ENCODE measurements around the gene ADGRD1. TPM values are rescaled to one million over a fixed set of nuclear protein-coding genes. Genes with fewer than 3 reads are reported as not detected.
"Not testable (repeated sequence)": the region's sequence is repeated elsewhere in the genome, so short reads cannot be mapped to it uniquely, and the experiment has no call there.

ADGRD1 gene
- polyA plus RNA-seq, 3 donors, result 3.3 to 11.0 (median 10.3) TPM

DNA sequence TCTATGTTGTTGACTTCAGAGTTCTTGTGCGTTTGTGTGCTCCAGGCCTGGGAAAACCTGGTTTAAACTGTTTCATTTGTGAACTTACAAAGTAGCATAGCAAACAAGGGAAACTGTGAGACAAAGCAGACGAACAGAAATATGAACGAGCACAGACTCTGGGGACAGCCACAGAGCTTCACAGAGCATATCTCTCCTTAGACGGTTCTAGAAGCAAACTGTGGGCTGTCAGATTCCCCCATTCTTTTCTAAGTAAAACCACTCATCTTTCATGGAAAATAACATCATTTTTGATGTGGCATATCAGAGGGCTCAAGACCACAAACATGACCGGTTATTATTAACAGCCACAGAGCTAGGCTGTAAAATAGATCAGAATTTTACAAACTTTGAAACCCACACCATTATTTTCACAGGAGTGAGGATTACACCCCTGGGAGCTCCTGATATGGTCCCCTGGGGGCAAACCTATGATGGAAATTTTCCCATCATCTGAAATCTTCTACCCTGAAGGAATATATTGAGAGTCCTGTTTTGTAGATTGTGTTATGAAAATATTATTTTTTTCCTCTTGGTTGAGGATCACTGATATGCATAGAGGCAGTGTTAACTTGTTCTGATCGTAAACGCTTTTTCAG, 102.0 kb downstream of the ADGRD1 start:
- WGBS, 3 donors, result 65 to 77% (median 76%) methylated on average over 7 of the region's 7 CpGs

GRCh38 chr12:131056626-131057025, 102.9 kb downstream of the ADGRD1 start:
- WGBS, 3 donors, result 68 to 75% (median 74%) methylated on average over 10 of the region's 10 CpGs
- no peak overlapping the region for H3K27ac ChIP-seq (ENCODE audit: low read depth, low read length)

More for the DNA sequence above, 102.0 kb downstream of the ADGRD1 start:
- H3K27ac ChIP-seq (ENCODE audit: low read depth, low read length), result no peak overlapping the region

DNA sequence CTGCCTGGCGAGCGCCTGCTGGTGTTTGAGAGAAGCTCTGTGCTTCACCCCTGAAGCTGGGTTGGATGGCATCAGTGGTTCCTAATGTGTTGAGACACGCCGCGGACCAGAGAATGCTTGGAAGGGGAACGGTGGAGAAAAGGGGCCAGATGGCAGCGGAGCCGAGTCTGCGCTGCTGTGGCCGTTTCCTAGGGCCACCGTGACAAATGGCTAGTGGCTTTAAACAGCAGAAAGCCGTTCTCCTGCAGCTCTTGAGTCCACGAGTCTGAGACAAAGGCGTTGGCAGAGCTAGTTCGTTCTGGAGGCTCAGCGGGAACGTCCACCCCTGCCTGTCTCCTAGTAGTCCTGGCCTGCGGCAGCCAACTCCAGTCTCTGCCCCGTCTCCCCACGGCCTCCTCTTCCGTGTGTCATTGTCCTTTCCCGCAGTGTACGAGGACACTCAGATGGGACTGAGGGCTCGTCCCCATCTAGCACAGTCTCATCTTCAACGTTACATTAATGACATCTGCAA, 103.6 kb downstream of the ADGRD1 start:
- 88 to 93% (median 89%) methylated on average over 25 of the region's 25 CpGs for WGBS, 3 donors

GRCh38 chr12:131057722-131058515, 104.2 kb downstream of the ADGRD1 start:
- H3K27ac ChIP-seq (ENCODE audit: low read depth, low read length), result no peak overlapping the region
- 73 to 83% (median 82%) methylated on average over 11 of the region's 11 CpGs for WGBS, 3 donors

More for the DNA sequence above, 103.6 kb downstream of the ADGRD1 start:
- H3K27ac ChIP-seq (ENCODE audit: low read depth, low read length), result no peak overlapping the region

DNA sequence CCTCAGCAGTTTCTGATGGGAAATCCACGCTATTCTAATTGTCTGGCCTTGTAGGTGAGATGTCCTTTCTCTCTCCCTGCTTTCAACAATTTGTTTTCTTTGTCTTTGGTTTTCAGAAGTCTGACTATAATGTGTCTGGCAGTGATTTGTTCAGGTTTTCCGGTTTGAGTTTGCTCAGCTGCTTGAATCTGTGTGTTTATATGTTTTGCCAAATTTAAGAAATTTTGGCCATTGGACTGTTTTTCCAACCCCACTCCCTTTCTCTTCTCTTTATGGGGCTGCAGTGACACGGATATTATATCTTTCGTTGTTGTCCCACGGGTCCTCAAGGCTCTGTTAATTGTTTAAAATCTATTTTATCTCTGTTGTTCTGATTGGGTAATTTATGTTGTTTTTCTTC, 105.0 kb downstream of the ADGRD1 start:
- H3K27ac ChIP-seq (ENCODE audit: low read depth, low read length), result no peak overlapping the region
- WGBS, 3 donors, result 54 to 66% (median 60%) methylated on average over 5 of the region's 5 CpGs

DNA sequence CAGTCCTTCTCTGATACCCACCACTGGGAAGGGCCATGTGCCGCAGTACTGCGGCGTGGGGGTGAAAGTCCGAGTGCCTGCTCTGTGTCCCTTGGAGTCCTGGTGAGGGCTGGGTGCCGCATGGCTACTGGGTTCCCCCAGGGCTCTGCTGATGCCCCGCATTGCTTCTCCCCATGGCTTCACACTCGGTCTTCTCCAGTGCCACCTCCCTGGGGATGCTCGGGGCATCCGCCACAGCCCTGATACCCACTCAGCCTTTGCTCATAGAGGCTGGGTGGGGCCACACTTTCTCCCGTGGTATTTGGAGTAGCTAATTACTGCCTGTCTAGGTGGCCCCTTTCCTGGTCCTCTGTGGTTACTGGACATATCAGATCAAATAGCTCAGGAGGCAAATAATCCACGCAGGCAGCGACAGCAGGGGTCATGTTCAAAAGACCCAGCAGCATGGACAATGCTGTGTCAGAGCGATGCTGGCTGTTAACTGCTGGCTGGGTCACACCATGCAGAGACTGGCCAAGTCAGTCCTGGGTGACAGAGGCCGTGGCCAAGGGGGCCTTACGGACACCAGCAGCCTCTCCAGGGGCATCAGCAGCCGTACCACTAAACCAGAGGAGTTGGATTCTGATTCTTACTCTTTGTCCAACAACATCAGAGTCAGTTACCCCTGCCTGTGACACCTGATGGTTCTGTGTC, 106.5 kb downstream of the ADGRD1 start:
- no peak overlapping the region for H3K27ac ChIP-seq (ENCODE audit: low read depth, low read length)
- WGBS, 3 donors, result 91 to 94% (median 94%) methylated on average over 16 of the region's 16 CpGs

- no peak overlapping the region for H3K27ac ChIP-seq (ENCODE audit: low read depth, low read length)
- 81 to 89% (median 88%) methylated on average over 13 of the region's 13 CpGs for WGBS, 3 donors
Measured at GRCh38 chr12:131061041-131061806, 107.5 kb downstream of the ADGRD1 start.

DNA sequence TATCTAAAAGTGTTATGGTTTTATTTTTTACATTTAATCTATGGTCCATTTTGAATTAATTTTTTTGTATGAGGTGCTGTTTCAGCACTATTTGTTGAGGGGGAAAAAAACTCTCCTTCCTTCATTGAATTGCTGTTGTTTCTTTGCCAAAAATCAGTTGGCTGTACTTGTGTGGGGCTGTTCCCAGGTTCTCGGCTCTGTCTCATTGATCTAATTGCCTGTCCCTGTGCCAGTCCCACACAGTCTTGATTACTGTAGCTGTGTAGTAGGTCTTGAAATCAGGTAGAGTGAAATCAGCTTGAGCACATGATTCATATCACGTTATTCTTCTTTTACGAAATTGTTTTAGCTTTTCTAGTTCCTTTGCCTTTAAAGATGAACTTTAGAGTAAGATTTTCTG, 109.7 kb downstream of the ADGRD1 start:
- H3K27ac ChIP-seq (ENCODE audit: low read depth, low read length), result no peak overlapping the region
- 58 to 74% (median 72%) methylated on average over 3 of the region's 3 CpGs for WGBS, 3 donors

GRCh38 chr12:131063960-131064359, 110.3 kb downstream of the ADGRD1 start:
- H3K27ac ChIP-seq (ENCODE audit: low read depth, low read length), result no peak overlapping the region
- WGBS, 3 donors, result 85 to 92% (median 90%) methylated on average over 2 of the region's 2 CpGs

DNA sequence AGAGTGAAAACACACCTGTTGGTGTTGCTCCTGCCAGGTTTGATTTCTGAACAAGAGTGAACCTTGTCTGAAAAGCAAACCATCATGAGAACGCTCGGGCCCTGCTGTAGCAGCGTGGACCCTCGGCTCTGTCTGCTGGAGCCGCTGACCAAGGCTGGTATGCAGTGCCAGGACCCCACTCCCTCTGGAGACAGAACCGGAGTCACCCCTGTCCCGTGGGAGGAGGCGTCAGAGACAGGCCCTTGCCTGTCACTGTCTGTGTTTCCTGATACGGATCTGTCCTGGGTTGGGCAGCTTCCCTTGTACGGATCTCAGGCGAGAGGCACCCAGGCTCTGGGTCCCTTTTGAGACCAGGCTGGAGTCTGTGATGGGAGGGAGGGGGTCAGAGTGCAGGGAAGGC, 111.6 kb downstream of the ADGRD1 start:
- H3K27ac ChIP-seq (ENCODE audit: low read depth, low read length), result no peak overlapping the region
- WGBS, 3 donors, result 73 to 79% (median 78%) methylated on average over 11 of the region's 11 CpGs

DNA sequence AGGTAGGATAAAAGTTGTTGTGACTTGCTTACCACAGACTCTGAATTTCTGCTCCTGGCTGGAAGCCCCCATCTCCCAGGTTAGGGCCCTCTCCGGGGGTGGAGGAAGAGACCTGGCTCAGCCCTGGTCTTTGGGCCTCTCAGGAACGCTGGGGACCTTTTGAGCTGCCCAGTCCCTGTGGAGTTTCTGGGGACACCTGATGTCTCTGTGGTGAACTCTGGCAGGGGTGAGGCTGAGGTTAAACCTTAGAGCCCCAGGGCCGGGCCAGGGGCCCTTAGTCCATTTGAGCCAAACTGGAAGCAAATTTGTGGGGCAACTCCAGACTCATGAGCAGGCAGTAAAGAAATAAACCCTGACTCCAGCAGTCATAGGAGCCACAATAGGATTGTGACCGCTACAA, 112.1 kb downstream of the ADGRD1 start:
- no peak overlapping the region for H3K27ac ChIP-seq (ENCODE audit: low read depth, low read length)
- WGBS, 3 donors, result 71 to 83% (median 80%) methylated on average over 4 of the region's 4 CpGs

- no peak overlapping the region for H3K27ac ChIP-seq (ENCODE audit: low read depth, low read length)
- 80 to 84% (median 83%) methylated on average over 26 to 27 of the region's 27 CpGs for WGBS, 3 donors
Measured at GRCh38 chr12:131066207-131066885, 112.6 kb downstream of the ADGRD1 start.

- H3K27ac ChIP-seq (ENCODE audit: low read depth, low read length), result no peak overlapping the region
Measured at GRCh38 chr12:131066886-131067490, 113.3 kb downstream of the ADGRD1 start.

GRCh38 chr12:131067981-131068851, 114.5 kb downstream of the ADGRD1 start:
- H3K27ac ChIP-seq (ENCODE audit: low read depth, low read length), result no peak overlapping the region

More at GRCh38 chr12:131066886-131067490, 113.3 kb downstream of the ADGRD1 start:
- WGBS, 3 donors, result 81 to 86% (median 86%) methylated on average over 14 of the region's 14 CpGs

DNA sequence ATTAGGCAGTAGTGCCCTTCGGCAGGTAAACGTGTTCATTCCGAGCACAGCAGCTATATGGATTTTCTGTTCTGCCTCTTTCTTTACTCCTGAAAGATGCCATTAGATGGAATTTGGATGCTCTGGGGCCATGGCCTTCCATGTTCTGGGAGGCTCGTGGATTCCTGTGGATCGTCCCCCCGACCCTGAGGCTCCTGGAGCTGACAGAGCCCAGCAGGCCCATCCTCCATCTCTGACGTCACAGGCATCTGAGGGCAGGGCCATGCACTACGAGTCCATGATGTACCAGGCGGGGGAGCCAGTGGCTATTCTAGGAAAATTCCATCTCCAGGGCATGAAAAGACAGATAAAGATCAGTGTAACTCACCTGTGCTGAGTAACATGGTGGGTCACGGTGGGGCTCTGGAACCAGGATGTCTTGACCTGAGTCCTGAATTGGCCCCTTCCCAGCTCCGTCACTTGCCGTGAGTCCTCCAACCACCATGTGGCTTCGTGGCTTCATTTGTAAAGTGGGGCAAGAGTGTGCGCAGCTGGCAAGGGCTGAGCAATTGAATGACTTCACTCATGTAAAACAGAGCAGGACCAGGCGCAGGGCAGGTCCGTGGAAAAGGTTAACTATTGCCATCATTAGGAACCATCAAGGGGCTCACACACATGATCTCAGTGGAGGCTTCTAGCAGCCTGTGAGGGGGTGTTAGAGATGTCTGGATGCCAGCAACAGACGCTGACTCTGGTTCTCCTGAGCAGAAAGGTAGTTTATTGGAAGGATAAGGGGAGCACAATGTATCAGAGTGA, 115.4 kb downstream of the ADGRD1 start:
- H3K27ac ChIP-seq (ENCODE audit: low read depth, low read length), result not testable (repeated sequence)
- WGBS, 3 donors, result 62 to 80% (median 77%) methylated on average over 12 to 15 of the region's 17 CpGs

More at GRCh38 chr12:131067981-131068851, 114.5 kb downstream of the ADGRD1 start:
- WGBS, 3 donors, result 76 to 82% (median 78%) methylated on average over 12 of the region's 12 CpGs

DNA sequence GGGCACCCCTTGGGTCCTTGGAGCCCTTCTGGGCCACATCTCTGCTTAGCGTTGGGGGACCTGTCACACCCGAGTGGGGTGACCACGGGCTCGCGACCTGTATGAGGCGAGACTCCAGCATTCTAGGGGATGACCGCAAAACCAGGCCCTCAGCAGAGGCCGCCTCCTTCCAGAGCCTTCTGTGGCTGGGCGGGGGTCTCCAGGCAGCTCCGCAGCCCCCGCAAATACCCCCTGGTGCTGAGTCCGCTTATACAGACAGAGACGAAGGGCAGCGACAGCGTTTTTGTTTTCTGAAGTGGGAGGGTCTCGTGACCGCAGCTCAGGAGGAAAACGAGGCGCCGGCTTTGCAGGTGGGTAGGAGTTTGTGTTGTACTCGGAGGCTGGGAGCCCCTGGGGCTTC, 116.4 kb downstream of the ADGRD1 start:
- not testable (repeated sequence) for H3K27ac ChIP-seq (ENCODE audit: low read depth, low read length)
- WGBS, 3 donors, result 92 to 97% (median 95%) methylated on average over 21 of the region's 21 CpGs

Data from adipose tissue (tissue), 3 donors.